GM12891 (cell line): ENCODE results near the gene RIMKLB.

Experiments
- POLR2A ChIP-seq: IDR thresholded peaks from 2 replicates; pipeline ENCODE4 v1.6.1; 2011; ENCODE audit warnings: low read depth, low read length, control low read depth
- POLR2AphosphoS5 ChIP-seq: IDR thresholded peaks from 2 replicates; pipeline ENCODE4 v1.6.1; 2011; ENCODE audit warnings: low read depth, low read length, control low read depth
- POU2F2 ChIP-seq: IDR thresholded peaks from 2 replicates; pipeline ENCODE4 v1.6.1; 2011; ENCODE audit warnings: low read depth, mild to moderate bottlenecking, control low read depth, low read length, moderate library complexity
- TAF1 ChIP-seq: IDR thresholded peaks from 2 replicates; pipeline ENCODE4 v1.6.1; 2011; ENCODE audit warnings: low read depth, low read length, control low read depth

- TF ChIP-seq POLR2A (no peak), POLR2AphosphoS5 (no peak), TAF1 (no peak), POU2F2 (no peak)
These were observed 20.4 kb upstream of the RIMKLB start for GRCh38 chr12:8677362-8677761.
